Left ventricle myocardium inferior (tissue), 1 donor: ENCODE data around the gene SETBP1. TPM values are rescaled to one million over a fixed set of nuclear protein-coding genes. Genes with fewer than 3 reads are reported as not detected.

ENCODE experiments used
- DNase-seq: peaks from one replicate; pipeline ENCODE4 v3.0.0-alpha.2; 2020
- H3K27ac ChIP-seq: fragments of 200-600 bp; replicated peaks from 2 replicates; pipeline ENCODE4 v1.8.0; 2021
- H3K27me3 ChIP-seq: fragments of 200-600 bp; 2 replicates; pipeline ENCODE4 v1.8.0; 2021; ENCODE audit warnings: low read depth
- H3K36me3 ChIP-seq: fragments of 200-600 bp; 2 replicates; pipeline ENCODE4 v1.8.0; 2021
- H3K4me1 ChIP-seq: fragments of 200-600 bp; 2 replicates; pipeline ENCODE4 v1.8.0; 2021
- H3K4me3 ChIP-seq: fragments of 200-600 bp; 2 replicates; pipeline ENCODE4 v1.8.0; 2021; ENCODE audit warnings: mild to moderate bottlenecking, moderate library complexity
- H3K9me3 ChIP-seq: fragments of 200-600 bp; replicated peaks from 2 replicates; pipeline ENCODE4 v1.8.0; 2021
- CTCF ChIP-seq: fragments of 200-600 bp; IDR thresholded peaks from 2 replicates; pipeline ENCODE4 v1.8.0; 2021; ENCODE audit warnings: antibody characterized with exemption, mild to moderate bottlenecking, borderline replicate concordance
- intact Hi-C: fragments of 100-400 bp; cut with micrococcal nuclease; formaldehyde crosslinking; loops from one replicate; pipeline ENCODE4 v1.11.0; 2022
- total RNA-seq: library from RNA; stranded (reverse); fragmentation: NEBNext Ultra II Directional; extraction: Animal tissue kit (Norgen Biotek cat#: 25700); gene quantifications from one replicate; pipeline ENCODE4 v1.2.1, GENCODE V29; 2021
- donor health status: DM: no; HTN: yes; CAD: no; lungs with severe emphysema.

The SETBP1 gene
- total RNA-seq, 1 donor from 2014 or later = 10.3 TPM

DNA sequence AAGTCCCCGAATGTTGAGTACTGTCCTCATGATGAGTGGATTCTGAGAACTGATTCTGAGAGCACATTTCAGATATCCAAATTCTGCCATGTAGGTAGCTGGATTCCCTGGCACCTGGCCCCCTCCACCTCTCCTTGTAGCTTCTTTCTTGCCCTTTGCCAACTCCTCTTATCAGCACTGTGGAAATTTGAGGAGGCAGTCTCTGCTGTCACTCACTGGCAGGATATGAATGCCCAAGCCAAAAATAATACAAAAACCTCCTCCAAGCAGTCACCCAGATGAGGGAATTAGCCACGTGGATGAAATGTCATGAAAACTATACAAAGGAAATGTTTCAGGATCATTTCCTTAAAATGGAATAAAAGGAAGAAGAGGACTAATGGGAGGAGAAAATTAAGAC, 276.8 kb downstream of the SETBP1 start:
- no peak for TF ChIP-seq CTCF
- intact Hi-C loops = loop anchor here (10.0 kb wide), 1 partner anchor 283 kb away; no protein-coding TSS in a partner anchor
- Histone ChIP-seq H3K27me3 (no peaks in the 10 kb centered on the region), H3K9me3 (no peaks in the 10 kb centered on the region), H3K36me3 (peaks cover 7% of the 10 kb centered on the region), H3K4me3 (no peak overlapping the region), H3K27ac (no peak overlapping the region), H3K4me1 (peaks cover 29% of the 10 kb centered on the region)
- no peak for DNase-seq

DNA sequence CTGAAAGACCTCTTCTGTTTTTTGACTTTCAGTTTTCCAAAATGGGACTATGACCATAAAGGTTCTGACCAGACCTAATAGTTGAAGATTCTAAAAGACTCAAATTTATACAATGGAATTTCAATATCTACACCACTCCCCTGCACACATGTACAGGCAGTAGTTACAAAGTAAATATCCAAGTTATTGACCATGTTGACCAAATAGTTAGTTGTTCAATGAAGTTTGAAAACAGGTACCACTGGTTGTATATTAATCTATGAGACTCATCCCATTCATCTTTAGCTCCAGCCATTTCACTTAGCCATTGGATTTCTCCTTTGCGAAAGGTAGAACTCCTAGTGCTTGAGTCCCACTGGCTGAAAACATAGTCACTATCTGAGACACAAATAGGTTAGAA, 277.4 kb downstream of the SETBP1 start:
- no peaks in the 10 kb centered on the region for H3K27me3 ChIP-seq
- no peak for DNase-seq
- no peak overlapping the region for H3K27ac ChIP-seq
- no peak overlapping the region for H3K4me3 ChIP-seq
- peaks cover 29% of the 10 kb centered on the region for H3K4me1 ChIP-seq
- no peaks in the 10 kb centered on the region for H3K9me3 ChIP-seq
- intact Hi-C loops = loop anchor here (10.0 kb wide), 1 partner anchor 283 kb away; no protein-coding TSS in a partner anchor
- TF ChIP-seq CTCF = no peak
- peaks cover 1% of the 10 kb centered on the region for H3K36me3 ChIP-seq

DNA sequence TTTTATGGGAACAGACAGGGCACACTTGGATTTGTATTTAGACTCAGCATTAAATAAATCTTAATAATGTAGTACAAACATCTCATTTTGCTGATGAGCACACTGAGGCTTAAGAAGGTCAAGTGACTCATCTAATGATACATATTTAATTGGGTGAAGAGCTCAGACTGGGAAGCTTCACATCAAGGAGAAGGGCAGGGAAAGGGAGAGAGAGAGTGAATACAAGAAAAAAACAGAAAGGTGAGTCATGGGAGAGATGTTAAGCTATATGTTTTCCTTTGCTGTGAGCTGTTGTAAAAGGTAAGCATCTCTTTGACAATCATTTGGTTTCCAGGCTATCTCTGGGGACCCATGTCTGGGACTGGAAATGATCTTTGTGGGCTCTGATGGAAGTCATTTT, 277.8 kb downstream of the SETBP1 start:
- TF ChIP-seq CTCF = no peak
- no peak overlapping the region for H3K27ac ChIP-seq
- H3K36me3 ChIP-seq = no peaks in the 10 kb centered on the region
- peaks cover 29% of the 10 kb centered on the region for H3K4me1 ChIP-seq
- no peaks in the 10 kb centered on the region for H3K9me3 ChIP-seq
- no peak for DNase-seq
- no peaks in the 10 kb centered on the region for H3K27me3 ChIP-seq
- H3K4me3 ChIP-seq = no peak overlapping the region
- intact Hi-C loops = loop anchor here (10.0 kb wide), 1 partner anchor 284 kb away; no protein-coding TSS in a partner anchor

GRCh38 chr18:44959013-44959412, 278.3 kb downstream of the SETBP1 start:
- no peak for TF ChIP-seq CTCF
- no peak for DNase-seq

DNA sequence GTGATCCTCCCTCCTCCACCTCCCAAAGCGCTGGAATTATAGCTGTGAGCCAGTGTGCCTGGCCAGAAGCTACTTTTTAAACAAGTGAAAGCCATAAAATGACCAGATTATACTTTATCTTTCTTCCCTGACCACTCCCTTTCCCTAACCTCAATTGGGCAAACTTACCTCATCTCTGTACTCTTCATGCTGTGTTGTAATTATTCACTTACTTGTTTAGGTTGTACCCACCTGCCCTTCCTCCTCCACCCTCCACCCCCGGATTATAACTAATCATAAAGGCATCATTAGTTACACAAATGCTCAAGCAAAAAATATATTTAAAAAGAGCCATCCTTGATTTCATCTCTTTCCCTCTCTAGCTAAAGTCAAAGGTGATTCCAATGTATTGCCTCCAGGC, 279.9 kb downstream of the SETBP1 start:
- no peak for TF ChIP-seq CTCF
- H3K4me1 ChIP-seq = peaks cover 29% of the 10 kb centered on the region
- intact Hi-C loops = no loop called here
- no peaks in the 10 kb centered on the region for H3K36me3 ChIP-seq
- H3K4me3 ChIP-seq = no peak overlapping the region
- DNase-seq = no peak
- H3K9me3 ChIP-seq = no peaks in the 10 kb centered on the region
- no peak overlapping the region for H3K27ac ChIP-seq
- H3K27me3 ChIP-seq = no peaks in the 10 kb centered on the region

More at GRCh38 chr18:44959013-44959412, 278.3 kb downstream of the SETBP1 start:
- no peaks in the 10 kb centered on the region for H3K27me3 ChIP-seq
- H3K4me1 ChIP-seq = peaks cover 29% of the 10 kb centered on the region
- H3K9me3 ChIP-seq = no peaks in the 10 kb centered on the region
- H3K36me3 ChIP-seq = no peaks in the 10 kb centered on the region
- intact Hi-C loops = loop anchor here (10.0 kb wide), 1 partner anchor 284 kb away; no protein-coding TSS in a partner anchor
- H3K27ac ChIP-seq = no peak overlapping the region
- H3K4me3 ChIP-seq = no peak overlapping the region
